Colonic mucosa (tissue), 4 donors: Measurements from ENCODE around the gene PAFAH1B2. TPM values are rescaled to one million over a fixed set of nuclear protein-coding genes. Genes with fewer than 3 reads are reported as not detected.

Experiments used
- DNase-seq: peaks from one replicate; pipeline ENCODE4 v3.0.0-alpha.2; 2020
- H3K27ac ChIP-seq: fragments of 200-600 bp; one replicate; pipeline ENCODE4 v1.8.0; 2021
- H3K27me3 ChIP-seq: fragments of 200-600 bp; one replicate; pipeline ENCODE4 v1.8.0; 2021
- H3K36me3 ChIP-seq: fragments of 200-600 bp; one replicate; pipeline ENCODE4 v1.8.0; 2021
- H3K4me1 ChIP-seq: fragments of 200-600 bp; one replicate; pipeline ENCODE4 v1.8.0; 2021; ENCODE audit warnings: mild to moderate bottlenecking
- H3K4me3 ChIP-seq: fragments of 200-600 bp; one replicate; pipeline ENCODE4 v1.8.0; 2021
- H3K9ac ChIP-seq, 2 donors: one replicate each; pipeline ENCODE4 v1.7.0; 2013; ENCODE audit warnings: control low read depth in 2 of 2, low read depth in 2 of 2, low read length in 2 of 2
- H3K9me3 ChIP-seq: fragments of 200-600 bp; one replicate; pipeline ENCODE4 v1.8.0; 2021
- intact Hi-C: fragments of 100-400 bp; cut with DNase I; formaldehyde crosslinking; loops from one replicate; pipeline ENCODE4 v1.14.1; 2022
- total RNA-seq, 2 donors: library from RNA; stranded (reverse); fragmentation: NEBNext Ultra II Directional in 1 of 2; extraction: Animal tissue kit (Norgen Biotek cat#: 25700) in 1 of 2; gene quantifications; one replicate each; pipeline ENCODE4 v1.2.1, GENCODE V29; 2021
- TF ChIP-seq, protein P1 (sequence below): fragments of 200-600 bp; IDR thresholded peaks from one replicate; pipeline ENCODE4 v1.8.0; 2022; ENCODE audit warnings: antibody characterized with exemption, mild to moderate bottlenecking
- donor health status: healthy.
- donor health status: DM: no; HTN: no; CAD: no.
- donor health status: DM: no; HTN: no; CAD: no.

PAFAH1B2 gene
- total RNA-seq, 2 donors from 2014 or later: 76.4 to 80.5 TPM

DNA sequence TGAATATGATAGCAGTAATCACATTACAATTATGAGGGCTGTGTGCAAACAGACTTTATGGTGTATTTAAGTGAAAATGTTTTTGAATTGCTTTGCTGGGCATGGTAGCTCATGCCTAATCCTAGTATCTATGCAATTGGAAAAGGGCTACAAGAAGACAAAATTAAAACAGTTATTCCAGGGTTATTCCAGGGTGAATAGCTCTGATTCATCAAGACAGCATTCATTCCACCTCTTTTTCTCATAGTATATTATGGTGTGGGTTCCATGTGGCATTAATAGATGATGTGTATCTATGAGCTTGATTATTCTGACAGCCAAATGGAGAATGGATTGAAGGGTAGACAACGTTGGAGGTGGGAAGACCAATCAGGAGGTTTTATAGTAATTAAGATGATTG lies 22.4 kb downstream of the PAFAH1B2 start:
- no peak overlapping the region for H3K27ac ChIP-seq
- H3K9me3 ChIP-seq: no peaks in the 10 kb centered on the region
- no peak overlapping the region for H3K4me3 ChIP-seq
- intact Hi-C loops: no loop called here
- TF ChIP-seq, protein P1, sequence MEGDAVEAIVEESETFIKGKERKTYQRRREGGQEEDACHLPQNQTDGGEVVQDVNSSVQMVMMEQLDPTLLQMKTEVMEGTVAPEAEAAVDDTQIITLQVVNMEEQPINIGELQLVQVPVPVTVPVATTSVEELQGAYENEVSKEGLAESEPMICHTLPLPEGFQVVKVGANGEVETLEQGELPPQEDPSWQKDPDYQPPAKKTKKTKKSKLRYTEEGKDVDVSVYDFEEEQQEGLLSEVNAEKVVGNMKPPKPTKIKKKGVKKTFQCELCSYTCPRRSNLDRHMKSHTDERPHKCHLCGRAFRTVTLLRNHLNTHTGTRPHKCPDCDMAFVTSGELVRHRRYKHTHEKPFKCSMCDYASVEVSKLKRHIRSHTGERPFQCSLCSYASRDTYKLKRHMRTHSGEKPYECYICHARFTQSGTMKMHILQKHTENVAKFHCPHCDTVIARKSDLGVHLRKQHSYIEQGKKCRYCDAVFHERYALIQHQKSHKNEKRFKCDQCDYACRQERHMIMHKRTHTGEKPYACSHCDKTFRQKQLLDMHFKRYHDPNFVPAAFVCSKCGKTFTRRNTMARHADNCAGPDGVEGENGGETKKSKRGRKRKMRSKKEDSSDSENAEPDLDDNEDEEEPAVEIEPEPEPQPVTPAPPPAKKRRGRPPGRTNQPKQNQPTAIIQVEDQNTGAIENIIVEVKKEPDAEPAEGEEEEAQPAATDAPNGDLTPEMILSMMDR: no peak
- no peak for DNase-seq
- no peaks in the 10 kb centered on the region for H3K4me1 ChIP-seq
- H3K36me3 ChIP-seq: peaks cover 20% of the 10 kb centered on the region
- H3K9ac ChIP-seq: no peak overlapping the region
- no peaks in the 10 kb centered on the region for H3K27me3 ChIP-seq

DNA sequence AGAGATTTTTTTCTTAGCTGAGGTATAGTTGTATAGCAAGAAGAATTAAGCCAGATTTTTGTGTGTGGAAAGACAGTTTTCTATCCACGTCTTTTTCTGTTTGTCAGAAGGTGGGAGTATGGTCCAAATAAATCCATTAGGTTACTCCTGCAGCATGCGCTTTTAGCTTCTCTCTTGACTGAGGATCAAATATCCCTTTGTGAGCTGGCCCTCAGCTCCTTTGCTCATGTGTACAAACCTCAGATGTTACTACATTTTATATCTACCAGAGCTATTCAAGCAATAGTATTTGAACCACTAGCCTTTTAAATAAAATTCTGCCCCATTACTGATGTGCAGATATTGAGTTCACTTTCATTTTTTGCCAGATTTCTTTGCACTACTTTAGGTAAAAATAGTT lies 25.6 kb downstream of the PAFAH1B2 start:
- no peak overlapping the region for H3K4me3 ChIP-seq
- H3K9ac ChIP-seq: no peak overlapping the region
- intact Hi-C loops: no loop called here
- H3K27ac ChIP-seq: no peak overlapping the region
- peaks cover 6% of the 10 kb centered on the region for H3K36me3 ChIP-seq
- DNase-seq: no peak
- no peaks in the 10 kb centered on the region for H3K9me3 ChIP-seq
- TF ChIP-seq, protein P1: no peak
- no peaks in the 10 kb centered on the region for H3K4me1 ChIP-seq
- no peaks in the 10 kb centered on the region for H3K27me3 ChIP-seq

DNA sequence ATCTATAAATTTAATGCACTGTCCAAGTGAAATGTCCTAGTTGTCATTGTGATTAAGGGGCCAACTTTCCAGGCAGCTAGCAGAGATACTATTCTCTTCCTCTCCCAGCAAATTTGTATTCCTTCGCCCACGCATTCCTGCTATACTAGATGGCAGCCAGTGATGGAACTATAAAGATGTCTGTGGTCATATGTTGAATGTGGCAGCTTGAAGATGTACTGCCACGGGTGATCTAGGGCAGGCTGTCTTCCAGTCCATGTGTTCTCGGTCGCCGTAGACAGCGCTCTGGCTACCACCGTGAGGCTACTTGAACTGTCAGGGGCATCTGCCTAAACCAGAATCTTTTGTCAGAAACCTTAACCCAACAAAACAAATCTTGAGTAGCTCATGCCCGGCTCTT lies 26.1 kb downstream of the PAFAH1B2 start:
- Histone ChIP-seq H3K27me3 (no peaks in the 10 kb centered on the region), H3K27ac (no peak overlapping the region), H3K4me1 (no peaks in the 10 kb centered on the region), H3K9me3 (no peaks in the 10 kb centered on the region), H3K9ac (no peak overlapping the region), H3K4me3 (no peak overlapping the region), H3K36me3 (peaks cover 4% of the 10 kb centered on the region)
- TF ChIP-seq, protein P1: no peak
- no peak for DNase-seq
- intact Hi-C loops: no loop called here

DNA sequence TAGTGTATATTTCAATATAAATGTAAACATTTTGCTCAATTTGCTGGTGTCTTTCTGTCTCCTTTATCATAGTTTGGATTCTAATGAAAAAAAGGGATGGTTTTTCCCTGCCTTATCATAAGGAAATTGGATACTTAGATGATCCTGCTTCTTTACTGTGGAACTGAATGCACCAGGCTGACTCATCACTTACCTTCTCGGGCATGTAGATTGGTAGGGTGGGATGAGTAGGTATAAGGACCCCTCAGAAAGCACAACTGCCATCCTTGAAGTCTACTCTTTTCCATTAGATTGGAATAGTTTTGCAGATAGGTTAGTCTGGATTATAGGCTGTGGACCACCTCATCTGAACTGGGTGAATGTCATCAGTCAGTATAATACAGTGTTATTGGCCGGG lies 26.9 kb downstream of the PAFAH1B2 start:
- H3K36me3 ChIP-seq: no peaks in the 10 kb centered on the region
- intact Hi-C loops: no loop called here

DNA sequence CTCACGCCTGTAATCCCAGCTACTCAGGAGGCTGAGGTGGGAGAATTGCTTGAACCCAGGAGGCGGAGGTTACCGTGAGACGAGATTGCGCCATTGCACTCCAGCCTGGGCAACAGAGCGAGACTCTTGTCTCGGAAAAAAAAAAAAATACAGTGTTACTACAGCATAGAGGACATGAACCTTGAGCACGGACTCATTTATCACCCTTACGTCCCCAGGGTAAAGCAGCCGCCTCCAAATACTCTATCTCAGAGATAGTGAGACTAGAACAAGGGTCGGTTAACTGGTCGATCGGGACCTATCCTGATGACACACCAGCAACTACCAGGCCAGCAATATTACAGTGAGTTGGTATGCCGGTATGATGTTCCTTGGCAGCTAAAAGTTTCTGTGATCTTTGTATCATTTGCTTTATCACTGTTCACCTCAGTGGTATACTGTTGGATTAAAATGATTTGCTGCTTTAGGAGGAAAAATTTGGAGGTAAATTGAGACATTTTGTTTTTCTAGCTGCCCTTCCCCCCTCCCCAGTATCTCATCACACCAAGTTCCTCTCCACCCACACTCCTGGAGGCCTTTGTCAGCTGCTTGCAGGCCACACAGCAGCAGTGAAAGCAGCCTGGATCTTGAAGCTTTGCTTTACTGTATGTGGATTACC lies 27.4 kb downstream of the PAFAH1B2 start:
- no peak for DNase-seq
- Histone ChIP-seq H3K9ac (no peak overlapping the region), H3K9me3 (no peaks in the 10 kb centered on the region), H3K27me3 (no peaks in the 10 kb centered on the region), H3K4me3 (no peak overlapping the region), H3K4me1 (no peaks in the 10 kb centered on the region), H3K27ac (no peak overlapping the region), H3K36me3 (no peaks in the 10 kb centered on the region)
- TF ChIP-seq, protein P1: no peak
- intact Hi-C loops: no loop called here

More for the DNA sequence above, 26.9 kb downstream of the PAFAH1B2 start:
- no peak for DNase-seq
- Histone ChIP-seq H3K9me3 (no peaks in the 10 kb centered on the region), H3K4me3 (no peak overlapping the region), H3K27me3 (no peaks in the 10 kb centered on the region), H3K27ac (no peak overlapping the region), H3K4me1 (no peaks in the 10 kb centered on the region), H3K9ac (no peak overlapping the region)
- TF ChIP-seq, protein P1: no peak
